T-helper 1 cell treated with Interleukin-12 subunit alpha and Interleukin-12 subunit beta and Interleukin-4 antibody, amounts not matched to agents 30 μg/mL and 1 μg/mL, for 36 hours (primary cell): ENCODE measurements around the gene FOXI1.

Experiments used
- H3K27ac Mint-ChIP-seq: one replicate; pipeline ENCODE4 v1.8.0; 2021; ENCODE audit warnings: mild to moderate bottlenecking, mixed read lengths
- H3K27me3 Mint-ChIP-seq: one replicate; pipeline ENCODE4 v1.8.0; 2021; ENCODE audit warnings: low read depth, mixed read lengths
- H3K36me3 Mint-ChIP-seq: one replicate; pipeline ENCODE4 v1.8.0; 2021; ENCODE audit warnings: low read depth, mixed read lengths
- H3K4me1 Mint-ChIP-seq: one replicate; pipeline ENCODE4 v1.8.0; 2021; ENCODE audit warnings: low read depth, mixed read lengths
- H3K4me3 Mint-ChIP-seq: one replicate; pipeline ENCODE4 v1.8.0; 2021; ENCODE audit warnings: mild to moderate bottlenecking, moderate library complexity, mixed read lengths
- H3K9me3 Mint-ChIP-seq: one replicate; pipeline ENCODE4 v1.8.0; 2021; ENCODE audit warnings: mixed read lengths

The FOXI1 gene

GRCh38 chr5:170107674-170108073 is 2.0 kb downstream of the FOXI1 start:
- Mint-ChIP-seq H3K4me3 (no peak overlapping the region), H3K9me3 (no peaks in the 10 kb centered on the region), H3K27me3 (peaks cover 7% of the 10 kb centered on the region), H3K4me1 (no peaks in the 10 kb centered on the region), H3K27ac (no peak overlapping the region), H3K36me3 (no peaks in the 10 kb centered on the region)

GRCh38 chr5:170108266-170108785 is 2.6 kb downstream of the FOXI1 start:
- peaks cover 7% of the 10 kb centered on the region for H3K27me3 Mint-ChIP-seq
- H3K27ac Mint-ChIP-seq: no peak overlapping the region
- no peaks in the 10 kb centered on the region for H3K4me1 Mint-ChIP-seq
- H3K4me3 Mint-ChIP-seq: no peak overlapping the region
- no peaks in the 10 kb centered on the region for H3K9me3 Mint-ChIP-seq
- no peaks in the 10 kb centered on the region for H3K36me3 Mint-ChIP-seq

- Mint-ChIP-seq H3K4me1 (no peaks in the 10 kb centered on the region), H3K27me3 (peaks cover 3% of the 10 kb centered on the region), H3K36me3 (no peaks in the 10 kb centered on the region), H3K4me3 (no peak overlapping the region), H3K27ac (no peak overlapping the region), H3K9me3 (no peaks in the 10 kb centered on the region)
Measured at GRCh38 chr5:170109059-170110031, 3.6 kb downstream of the FOXI1 start.

- Mint-ChIP-seq H3K36me3 (no peaks in the 10 kb centered on the region), H3K27me3 (peaks cover 3% of the 10 kb centered on the region), H3K9me3 (no peaks in the 10 kb centered on the region), H3K27ac (no peak overlapping the region), H3K4me3 (no peak overlapping the region), H3K4me1 (no peaks in the 10 kb centered on the region)
Measured at GRCh38 chr5:170110403-170111087, 4.8 kb downstream of the FOXI1 start.

GRCh38 chr5:170111088-170111785 is 5.5 kb downstream of the FOXI1 start:
- no peaks in the 10 kb centered on the region for H3K4me1 Mint-ChIP-seq
- peaks cover 2% of the 10 kb centered on the region for H3K27me3 Mint-ChIP-seq
- H3K36me3 Mint-ChIP-seq: no peaks in the 10 kb centered on the region
- H3K9me3 Mint-ChIP-seq: no peaks in the 10 kb centered on the region
- H3K4me3 Mint-ChIP-seq: no peak overlapping the region
- H3K27ac Mint-ChIP-seq: no peak overlapping the region

- H3K4me1 Mint-ChIP-seq: no peaks in the 10 kb centered on the region
- no peak overlapping the region for H3K4me3 Mint-ChIP-seq
- H3K36me3 Mint-ChIP-seq: no peaks in the 10 kb centered on the region
- H3K27me3 Mint-ChIP-seq: no peaks in the 10 kb centered on the region
- H3K9me3 Mint-ChIP-seq: no peaks in the 10 kb centered on the region
- H3K27ac Mint-ChIP-seq: no peak overlapping the region
Measured at GRCh38 chr5:170112876-170113521, 7.3 kb downstream of the FOXI1 start.

GRCh38 chr5:170113522-170113900 is 7.8 kb downstream of the FOXI1 start:
- Mint-ChIP-seq H3K27ac (no peak overlapping the region), H3K27me3 (peaks cover 2% of the 10 kb centered on the region), H3K9me3 (no peaks in the 10 kb centered on the region), H3K4me1 (no peaks in the 10 kb centered on the region), H3K4me3 (no peak overlapping the region), H3K36me3 (no peaks in the 10 kb centered on the region)

GRCh38 chr5:170114271-170114670 is 8.6 kb downstream of the FOXI1 start:
- Mint-ChIP-seq H3K4me3 (no peak overlapping the region), H3K27ac (no peak overlapping the region), H3K36me3 (no peaks in the 10 kb centered on the region), H3K9me3 (no peaks in the 10 kb centered on the region), H3K27me3 (peaks cover 8% of the 10 kb centered on the region), H3K4me1 (no peaks in the 10 kb centered on the region)

GRCh38 chr5:170115925-170116324 is 10.2 kb downstream of the FOXI1 start:
- Mint-ChIP-seq H3K27ac (no peak overlapping the region), H3K36me3 (no peaks in the 10 kb centered on the region), H3K4me3 (no peak overlapping the region), H3K4me1 (no peaks in the 10 kb centered on the region), H3K9me3 (no peaks in the 10 kb centered on the region), H3K27me3 (peaks cover 12% of the 10 kb centered on the region)

- no peak overlapping the region for H3K4me3 Mint-ChIP-seq
- no peaks in the 10 kb centered on the region for H3K9me3 Mint-ChIP-seq
- H3K27me3 Mint-ChIP-seq: peaks cover 23% of the 10 kb centered on the region
- no peaks in the 10 kb centered on the region for H3K36me3 Mint-ChIP-seq
- H3K4me1 Mint-ChIP-seq: no peaks in the 10 kb centered on the region
- no peak overlapping the region for H3K27ac Mint-ChIP-seq
Measured at GRCh38 chr5:170117736-170118135, 12.0 kb downstream of the FOXI1 start.

GRCh38 chr5:170120576-170120975 is 14.9 kb downstream of the FOXI1 start:
- no peak overlapping the region for H3K27ac Mint-ChIP-seq
- H3K9me3 Mint-ChIP-seq: peaks cover under 1% of the 10 kb centered on the region
- no peak overlapping the region for H3K4me3 Mint-ChIP-seq
- no peaks in the 10 kb centered on the region for H3K36me3 Mint-ChIP-seq
- H3K4me1 Mint-ChIP-seq: no peaks in the 10 kb centered on the region
- H3K27me3 Mint-ChIP-seq: peaks cover 38% of the 10 kb centered on the region

- Mint-ChIP-seq H3K9me3 (peaks cover 8% of the 10 kb centered on the region), H3K4me1 (no peaks in the 10 kb centered on the region), H3K4me3 (no peak overlapping the region), H3K27me3 (peaks cover 42% of the 10 kb centered on the region), H3K27ac (no peak overlapping the region), H3K36me3 (no peaks in the 10 kb centered on the region)
Measured at GRCh38 chr5:170121321-170121720, 15.6 kb downstream of the FOXI1 start.

GRCh38 chr5:170126061-170126460 is 20.4 kb downstream of the FOXI1 start:
- H3K4me1 Mint-ChIP-seq: no peaks in the 10 kb centered on the region
- peaks cover 10% of the 10 kb centered on the region for H3K9me3 Mint-ChIP-seq
- H3K36me3 Mint-ChIP-seq: no peaks in the 10 kb centered on the region
- H3K27me3 Mint-ChIP-seq: peaks cover 62% of the 10 kb centered on the region
- H3K27ac Mint-ChIP-seq: no peak overlapping the region
- H3K4me3 Mint-ChIP-seq: no peak overlapping the region

GRCh38 chr5:170126626-170127025 is 20.9 kb downstream of the FOXI1 start:
- Mint-ChIP-seq H3K4me3 (no peak overlapping the region), H3K9me3 (peaks cover 10% of the 10 kb centered on the region), H3K36me3 (no peaks in the 10 kb centered on the region), H3K27ac (no peak overlapping the region), H3K27me3 (peaks cover 60% of the 10 kb centered on the region), H3K4me1 (no peaks in the 10 kb centered on the region)
